ENCODE measurements around the gene ANO1. TPM values are rescaled to one million over a fixed set of nuclear protein-coding genes. Genes with fewer than 3 reads are reported as not detected.

The ANO1 gene
- total RNA-seq, 1 donor from 2014 or later: not detected

- Mint-ChIP-seq H3K4me1 (ENCODE audit: unreplicated experiment) (no peaks in the 10 kb centered on the region), H3K4me3 (ENCODE audit: unreplicated experiment) (no peak overlapping the region), H3K27me3 (ENCODE audit: unreplicated experiment) (peaks cover 20% of the 10 kb centered on the region), H3K27ac (ENCODE audit: unreplicated experiment) (no peak overlapping the region), H3K9me3 (ENCODE audit: unreplicated experiment) (no peaks in the 10 kb centered on the region), H3K36me3 (ENCODE audit: unreplicated experiment) (no peaks in the 10 kb centered on the region)
- no peak for DNase-seq (ENCODE audit: extremely low spot score, unreplicated experiment)
- TF ChIP-seq CTCF (IDR thresholded peaks at IDR 0.05): no peak
Observed at GRCh38 chr11:70097783-70098563, 19.9 kb downstream of the ANO1 start.

GRCh38 chr11:70098936-70099335, 20.8 kb downstream of the ANO1 start:
- no peak overlapping the region for H3K27ac Mint-ChIP-seq (ENCODE audit: unreplicated experiment)

GRCh38 chr11:70099578-70100279, 21.6 kb downstream of the ANO1 start:
- H3K4me3 Mint-ChIP-seq (ENCODE audit: unreplicated experiment): no peak overlapping the region
- H3K36me3 Mint-ChIP-seq (ENCODE audit: unreplicated experiment): no peaks in the 10 kb centered on the region
- TF ChIP-seq CTCF (IDR thresholded peaks at IDR 0.05): no peak
- peaks cover 19% of the 10 kb centered on the region for H3K27me3 Mint-ChIP-seq (ENCODE audit: unreplicated experiment)
- no peak for DNase-seq (ENCODE audit: extremely low spot score, unreplicated experiment)
- H3K9me3 Mint-ChIP-seq (ENCODE audit: unreplicated experiment): no peaks in the 10 kb centered on the region
- no peak overlapping the region for H3K27ac Mint-ChIP-seq (ENCODE audit: unreplicated experiment)
- peaks cover 4% of the 10 kb centered on the region for H3K4me1 Mint-ChIP-seq (ENCODE audit: unreplicated experiment)

More at GRCh38 chr11:70098936-70099335, 20.8 kb downstream of the ANO1 start:
- TF ChIP-seq CTCF (IDR thresholded peaks at IDR 0.05): no peak
- DNase-seq (ENCODE audit: extremely low spot score, unreplicated experiment): no peak
- Mint-ChIP-seq H3K4me1 (ENCODE audit: unreplicated experiment) (no peaks in the 10 kb centered on the region), H3K4me3 (ENCODE audit: unreplicated experiment) (no peak overlapping the region), H3K9me3 (ENCODE audit: unreplicated experiment) (no peaks in the 10 kb centered on the region), H3K27me3 (ENCODE audit: unreplicated experiment) (peaks cover 19% of the 10 kb centered on the region), H3K36me3 (ENCODE audit: unreplicated experiment) (no peaks in the 10 kb centered on the region)

GRCh38 chr11:70100280-70100603, 22.1 kb downstream of the ANO1 start:
- Mint-ChIP-seq H3K4me1 (ENCODE audit: unreplicated experiment) (peaks cover 4% of the 10 kb centered on the region), H3K36me3 (ENCODE audit: unreplicated experiment) (no peaks in the 10 kb centered on the region)
- DNase-seq (ENCODE audit: extremely low spot score, unreplicated experiment): no peak

More at GRCh38 chr11:70100280-70100603, 22.1 kb downstream of the ANO1 start:
- H3K27ac Mint-ChIP-seq (ENCODE audit: unreplicated experiment): no peak overlapping the region
- H3K4me3 Mint-ChIP-seq (ENCODE audit: unreplicated experiment): no peak overlapping the region
- H3K9me3 Mint-ChIP-seq (ENCODE audit: unreplicated experiment): no peaks in the 10 kb centered on the region
- TF ChIP-seq CTCF (IDR thresholded peaks at IDR 0.05): no peak
- peaks cover 19% of the 10 kb centered on the region for H3K27me3 Mint-ChIP-seq (ENCODE audit: unreplicated experiment)

Measured in osteocyte (in vitro differentiated cells).